Caco-2 (cell line): ENCODE data around the gene LDLR. TPM values are rescaled to one million over a fixed set of nuclear protein-coding genes. Genes with fewer than 3 reads are reported as not detected.

Experiments
- BruUV-seq: library from RNA; stranded (reverse); fragments of 400-500 nt; replicated peaks from 2 replicates; lab custom pipeline; 2021; lab: Mats Ljungman, UMichigan
- CTCF ChIA-PET: fragments of 300-600 bp; sonication (Branson Sonifier 250); formaldehyde crosslinking; loops from one replicate; lab custom pipeline; 2022; ENCODE audit warnings: antibody characterized with exemption; lab: Charles Lee
- POLR2A ChIA-PET: fragments of 300-600 bp; sonication (Branson Sonifier 250); formaldehyde crosslinking; loops from one replicate; lab custom pipeline; 2022; ENCODE audit warnings: antibody characterized with exemption; lab: Charles Lee
- DNase-seq, 2 experiments: peaks; one replicate each; pipeline versions ENCODE4 v3.0.0 to v3.0.0-alpha.2; 2020 to 2022
- H3K27me3 ChIP-seq: replicated peaks from 2 replicates; pipeline ENCODE4 v1.6.0; 2011; ENCODE audit warnings: low read length; ENCODE audit not compliant: control insufficient read depth, insufficient read depth
- H3K36me3 ChIP-seq: 2 replicates; pipeline ENCODE4 v1.5.1; 2011; ENCODE audit warnings: low read length; ENCODE audit not compliant: control insufficient read depth, insufficient read depth
- H3K4me1 ChIP-seq: fragments of 250-450 bp; sonication (Bioruptor Pico); 2 replicates; pipeline ENCODE4 v1.5.1; 2020; ENCODE audit warnings: mild to moderate bottlenecking
- H3K4me3 ChIP-seq: 2 replicates; pipeline ENCODE4 v1.5.1; 2011; ENCODE audit warnings: low read depth, mild to moderate bottlenecking, control low read depth, low read length
- H3K9me3 ChIP-seq: fragments of 250-450 bp; sonication (Bioruptor Pico); 2 replicates; pipeline ENCODE4 v1.5.1; 2020; ENCODE audit warnings: mild to moderate bottlenecking, moderate library complexity
- H3K27ac Mint-ChIP-seq: one replicate; pipeline ENCODE4 v1.8.0; 2022; ENCODE audit warnings: mixed read lengths; ENCODE audit not compliant: unreplicated experiment
- H3K27me3 Mint-ChIP-seq: one replicate; pipeline ENCODE4 v1.8.0; 2022; ENCODE audit warnings: mixed read lengths; ENCODE audit not compliant: insufficient read depth, unreplicated experiment
- H3K36me3 Mint-ChIP-seq: one replicate; pipeline ENCODE4 v1.8.0; 2022; ENCODE audit warnings: mild to moderate bottlenecking, mixed read lengths; ENCODE audit not compliant: insufficient read depth, unreplicated experiment
- H3K4me1 Mint-ChIP-seq: one replicate; pipeline ENCODE4 v1.8.0; 2022; ENCODE audit warnings: low read depth, mixed read lengths; ENCODE audit not compliant: unreplicated experiment
- H3K4me3 Mint-ChIP-seq: one replicate; pipeline ENCODE4 v1.8.0; 2022; ENCODE audit warnings: mild to moderate bottlenecking, moderate library complexity, mixed read lengths; ENCODE audit not compliant: unreplicated experiment
- H3K9me3 Mint-ChIP-seq: one replicate; pipeline ENCODE4 v1.8.0; 2022; ENCODE audit warnings: mixed read lengths; ENCODE audit not compliant: unreplicated experiment
- intact Hi-C: fragments of 100-400 bp; cut with micrococcal nuclease; formaldehyde crosslinking; loops from one replicate; pipeline ENCODE4 v1.10.0; 2022; ENCODE audit not compliant: unreplicated experiment
- total RNA-seq: library from RNA; stranded (reverse); gene quantifications from 2 replicates; pipeline ENCODE4 v1.2.3, GENCODE V29; 2022
- TF ChIP-seq, protein P1 (sequence below), 2 experiments: fragments of 200-600 bp in 1 of 2; IDR thresholded peaks; 1 replicate in 1 of 2; 2 replicates in 1 of 2; pipeline versions ENCODE4 v1.5.1 to v1.8.0; 2011 to 2022; ENCODE audit warnings: antibody characterized with exemption in 1 of 2, control low read depth in 1 of 2, inconsistent platforms in 1 of 2, low read depth in 1 of 2, low read length in 1 of 2, mild to moderate bottlenecking in 1 of 2, moderate library complexity in 1 of 2; ENCODE audit not compliant: insufficient read depth in 1 of 2, severe bottlenecking in 1 of 2, unreplicated experiment in 1 of 2

Gene LDLR
- total RNA-seq, 1 experiment from 2014 or later, result 68.9 TPM

DNA sequence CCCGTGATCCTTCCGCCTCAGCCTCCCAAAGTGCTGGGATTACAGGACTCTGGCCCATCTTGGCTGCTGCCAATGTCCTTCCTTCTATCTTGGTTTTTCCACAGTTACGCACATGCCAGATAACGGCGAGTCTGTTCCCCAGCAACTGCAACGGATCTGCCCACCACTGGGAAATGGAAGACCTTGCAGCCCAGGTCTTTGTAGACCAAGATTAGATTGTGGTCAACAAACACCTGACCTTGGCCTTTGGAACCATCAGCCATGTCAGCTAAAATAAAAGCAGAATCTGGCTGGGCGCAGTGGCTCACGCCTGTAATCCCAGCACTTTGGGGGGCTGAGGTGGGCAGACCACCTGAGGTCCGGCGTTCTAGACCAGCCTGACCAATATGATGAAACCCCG lies 10.4 kb upstream of the LDLR start:
- BruUV-seq, result no TSS peak
- TF ChIP-seq, protein P1, sequence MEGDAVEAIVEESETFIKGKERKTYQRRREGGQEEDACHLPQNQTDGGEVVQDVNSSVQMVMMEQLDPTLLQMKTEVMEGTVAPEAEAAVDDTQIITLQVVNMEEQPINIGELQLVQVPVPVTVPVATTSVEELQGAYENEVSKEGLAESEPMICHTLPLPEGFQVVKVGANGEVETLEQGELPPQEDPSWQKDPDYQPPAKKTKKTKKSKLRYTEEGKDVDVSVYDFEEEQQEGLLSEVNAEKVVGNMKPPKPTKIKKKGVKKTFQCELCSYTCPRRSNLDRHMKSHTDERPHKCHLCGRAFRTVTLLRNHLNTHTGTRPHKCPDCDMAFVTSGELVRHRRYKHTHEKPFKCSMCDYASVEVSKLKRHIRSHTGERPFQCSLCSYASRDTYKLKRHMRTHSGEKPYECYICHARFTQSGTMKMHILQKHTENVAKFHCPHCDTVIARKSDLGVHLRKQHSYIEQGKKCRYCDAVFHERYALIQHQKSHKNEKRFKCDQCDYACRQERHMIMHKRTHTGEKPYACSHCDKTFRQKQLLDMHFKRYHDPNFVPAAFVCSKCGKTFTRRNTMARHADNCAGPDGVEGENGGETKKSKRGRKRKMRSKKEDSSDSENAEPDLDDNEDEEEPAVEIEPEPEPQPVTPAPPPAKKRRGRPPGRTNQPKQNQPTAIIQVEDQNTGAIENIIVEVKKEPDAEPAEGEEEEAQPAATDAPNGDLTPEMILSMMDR (IDR thresholded peaks at IDR 0.05; ENCODE audit: insufficient read depth in 1 of 2, low read depth in 1 of 2, low read length in 1 of 2, severe bottlenecking in 1 of 2, unreplicated experiment in 1 of 2), result no peak
- Histone ChIP-seq H3K4me1 (no peaks in the 10 kb centered on the region), H3K27me3 (no peaks in the 10 kb centered on the region), H3K36me3 (no peaks in the 10 kb centered on the region), H3K9me3 (no peaks in the 10 kb centered on the region), H3K4me3 (no peak overlapping the region)
- intact Hi-C loops, result no loop called here
- Mint-ChIP-seq H3K4me1 (no peaks in the 10 kb centered on the region), H3K27ac (no peak overlapping the region), H3K27me3 (no peaks in the 10 kb centered on the region), H3K9me3 (no peaks in the 10 kb centered on the region), H3K4me3 (no peak overlapping the region), H3K36me3 (no peaks in the 10 kb centered on the region)
- ChIA-PET CTCF (interaction anchor here (0.7 kb wide), 1 partner anchor 153 kb away, joined by 4 read pairs; no protein-coding TSS in a partner anchor), POLR2A (no interaction called here)
- no peak for DNase-seq

DNA sequence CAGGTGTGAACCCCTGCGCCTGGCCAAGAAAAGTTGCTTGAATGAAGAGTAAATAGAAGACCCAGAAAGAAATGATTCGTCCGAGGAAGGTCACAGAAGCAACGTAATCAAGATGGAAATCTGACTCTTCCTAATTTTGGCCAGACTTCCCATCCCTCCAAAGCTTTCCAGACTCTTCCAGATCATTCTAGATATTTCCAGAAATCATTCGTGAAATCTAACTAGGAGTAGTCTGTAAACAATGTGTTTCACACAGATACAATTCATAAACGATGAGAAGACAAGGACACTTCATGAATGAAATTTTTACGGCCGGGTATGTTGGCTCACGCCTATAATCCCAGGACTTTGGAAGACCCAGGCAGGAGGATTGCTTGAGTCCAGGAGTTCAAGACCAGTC lies 9.3 kb upstream of the LDLR start:
- Histone ChIP-seq H3K4me3 (no peak overlapping the region), H3K27me3 (no peaks in the 10 kb centered on the region), H3K9me3 (no peaks in the 10 kb centered on the region), H3K4me1 (no peaks in the 10 kb centered on the region), H3K36me3 (no peaks in the 10 kb centered on the region)
- CTCF ChIA-PET, result no interaction called here
- BruUV-seq, result no TSS peak
- H3K4me1 Mint-ChIP-seq, result no peaks in the 10 kb centered on the region
- H3K27me3 Mint-ChIP-seq, result no peaks in the 10 kb centered on the region
- POLR2A ChIA-PET, result no interaction called here
- intact Hi-C loops, result no loop called here
- no peaks in the 10 kb centered on the region for H3K9me3 Mint-ChIP-seq
- H3K36me3 Mint-ChIP-seq, result no peaks in the 10 kb centered on the region
- TF ChIP-seq, protein P1 (IDR thresholded peaks at IDR 0.05; ENCODE audit: insufficient read depth in 1 of 2, low read depth in 1 of 2, low read length in 1 of 2, severe bottlenecking in 1 of 2, unreplicated experiment in 1 of 2), result no peak
- H3K4me3 Mint-ChIP-seq, result no peak overlapping the region
- DNase-seq, result no peak
- H3K27ac Mint-ChIP-seq, result no peak overlapping the region

GRCh38 chr19:11087870-11088505 lies 1.3 kb upstream of the LDLR start:
- H3K27me3 Mint-ChIP-seq, result no peaks in the 10 kb centered on the region
- H3K4me1 Mint-ChIP-seq, result no peaks in the 10 kb centered on the region
- H3K4me3 Mint-ChIP-seq, result peak overlapping the region; percentile 90
- peak overlapping the region; percentile 99 for H3K27ac Mint-ChIP-seq
- H3K36me3 Mint-ChIP-seq, result peaks cover 40% of the 10 kb centered on the region
- H3K9me3 ChIP-seq, result no peaks in the 10 kb centered on the region
- no peaks in the 10 kb centered on the region for H3K9me3 Mint-ChIP-seq
- intact Hi-C loops, result no loop called here
- ChIA-PET CTCF (interaction anchor here (0.6 kb wide), 1 partner anchor 707 kb away, joined by 3 read pairs; the partner anchor contains the start of gene TYK2), POLR2A (interaction anchor here (0.6 kb wide), 1 partner anchor 113 kb away, joined by 4 read pairs; no protein-coding TSS in a partner anchor)
- H3K27me3 ChIP-seq, result no peaks in the 10 kb centered on the region
- no peak for DNase-seq
- no TSS peak for BruUV-seq
- H3K4me3 ChIP-seq, result peak overlapping the region; percentile 87
- H3K4me1 ChIP-seq, result peaks cover 24% of the 10 kb centered on the region
- peaks cover 6% of the 10 kb centered on the region for H3K36me3 ChIP-seq
- TF ChIP-seq, protein P1 (IDR thresholded peaks at IDR 0.05; ENCODE audit: insufficient read depth in 1 of 2, low read depth in 1 of 2, low read length in 1 of 2, severe bottlenecking in 1 of 2, unreplicated experiment in 1 of 2), result no peak
